HUES6 (cell line): ENCODE measurements around the gene ARHGEF4.
"Not testable (repeated sequence)": the region's sequence is repeated elsewhere in the genome, so short reads cannot be mapped to it uniquely, and the experiment has no call there.

Experiments
- H3K27ac ChIP-seq: 2 replicates; pipeline ENCODE4 v1.7.0; 2013; ENCODE audit warnings: low read depth, mild to moderate bottlenecking, low read length, inconsistent platforms
- H3K27me3 ChIP-seq: 2 replicates; pipeline ENCODE4 v1.6.1; 2013; ENCODE audit warnings: low read length; ENCODE audit not compliant: control insufficient read depth, insufficient read depth
- H3K36me3 ChIP-seq: 2 replicates; pipeline ENCODE4 v1.6.1; 2013; ENCODE audit warnings: low read length; ENCODE audit not compliant: control insufficient read depth, insufficient read depth
- H3K4me1 ChIP-seq: 2 replicates; pipeline ENCODE4 v1.6.1; 2013; ENCODE audit warnings: low read length; ENCODE audit not compliant: control insufficient read depth, insufficient read depth
- H3K4me3 ChIP-seq: 2 replicates; pipeline ENCODE4 v1.5.1; 2013; ENCODE audit warnings: low read depth, low read length
- H3K9ac ChIP-seq: one replicate; pipeline ENCODE4 v1.6.1; 2013; ENCODE audit warnings: mild to moderate bottlenecking, low read length
- H3K9me3 ChIP-seq: 2 replicates; pipeline ENCODE4 v1.6.1; 2013; ENCODE audit warnings: low read depth, low read length; ENCODE audit not compliant: control insufficient read depth, insufficient read depth

The ARHGEF4 gene

DNA sequence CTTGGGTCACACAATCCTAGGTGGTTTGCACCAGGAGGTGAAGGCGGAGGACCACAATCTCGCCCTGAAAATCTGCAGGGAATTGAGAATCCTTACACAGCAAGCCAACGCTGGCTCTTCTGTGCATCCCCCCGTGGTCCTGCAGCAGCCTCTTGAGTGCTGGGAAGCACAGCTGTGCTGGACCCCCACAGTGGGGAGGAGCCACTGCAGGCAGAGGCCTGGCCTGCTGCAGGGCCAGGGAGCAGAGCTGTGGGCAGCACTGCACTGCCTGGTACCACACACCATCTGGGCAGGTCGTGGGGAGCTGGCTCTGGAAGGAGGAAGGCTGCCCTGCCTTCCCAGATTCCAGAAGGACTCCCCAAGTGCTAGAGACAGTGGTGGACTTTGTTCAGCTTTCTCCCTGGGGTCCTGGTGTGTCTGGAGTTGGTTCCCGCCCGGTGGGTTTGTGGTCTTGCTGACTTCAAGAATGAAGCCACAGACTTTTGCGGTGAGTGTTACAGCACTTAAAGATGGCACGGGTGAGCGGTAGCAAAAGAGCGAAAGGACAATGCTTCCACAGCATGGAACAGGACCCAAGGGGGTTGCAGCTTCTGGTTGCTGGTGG, 150.3 kb downstream of the ARHGEF4 start:
- Histone ChIP-seq H3K4me1 (no peaks in the 10 kb centered on the region), H3K9me3 (no peaks in the 10 kb centered on the region), H3K9ac (no peak overlapping the region), H3K36me3 (no peaks in the 10 kb centered on the region), H3K27ac (no peak overlapping the region), H3K4me3 (no peak overlapping the region), H3K27me3 (no peaks in the 10 kb centered on the region)

GRCh38 chr2:130987519-130988425, 151.1 kb downstream of the ARHGEF4 start:
- no peak overlapping the region for H3K27ac ChIP-seq
- no peaks in the 10 kb centered on the region for H3K36me3 ChIP-seq
- no peak overlapping the region for H3K4me3 ChIP-seq
- H3K27me3 ChIP-seq = no peaks in the 10 kb centered on the region
- H3K9ac ChIP-seq = no peak overlapping the region
- no peaks in the 10 kb centered on the region for H3K9me3 ChIP-seq
- H3K4me1 ChIP-seq = no peaks in the 10 kb centered on the region

DNA sequence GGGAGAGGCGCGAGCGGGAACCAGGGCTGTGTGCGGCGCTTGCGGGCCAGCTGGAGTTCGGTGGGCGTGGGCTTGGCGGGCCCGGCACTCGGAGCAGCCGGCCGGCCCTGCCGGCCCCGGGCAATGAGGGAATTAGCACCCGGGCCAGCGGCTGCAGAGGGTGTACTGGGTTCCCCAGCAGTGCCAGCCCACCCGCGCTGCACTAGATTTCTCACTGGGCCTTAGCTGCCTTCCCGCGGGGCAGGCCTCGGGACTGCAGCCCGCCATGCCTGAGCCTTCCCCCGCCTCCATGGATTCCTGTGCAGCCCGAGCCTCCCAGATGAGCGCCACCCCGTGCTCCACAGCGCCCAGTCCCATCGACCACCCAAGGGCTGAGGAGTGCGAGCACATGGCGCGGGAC, 154.7 kb downstream of the ARHGEF4 start:
- H3K36me3 ChIP-seq, H3K9ac ChIP-seq, H3K4me1 ChIP-seq, H3K27ac ChIP-seq, H3K27me3 ChIP-seq, H3K4me3 ChIP-seq, H3K9me3 ChIP-seq: not testable (repeated sequence)

DNA sequence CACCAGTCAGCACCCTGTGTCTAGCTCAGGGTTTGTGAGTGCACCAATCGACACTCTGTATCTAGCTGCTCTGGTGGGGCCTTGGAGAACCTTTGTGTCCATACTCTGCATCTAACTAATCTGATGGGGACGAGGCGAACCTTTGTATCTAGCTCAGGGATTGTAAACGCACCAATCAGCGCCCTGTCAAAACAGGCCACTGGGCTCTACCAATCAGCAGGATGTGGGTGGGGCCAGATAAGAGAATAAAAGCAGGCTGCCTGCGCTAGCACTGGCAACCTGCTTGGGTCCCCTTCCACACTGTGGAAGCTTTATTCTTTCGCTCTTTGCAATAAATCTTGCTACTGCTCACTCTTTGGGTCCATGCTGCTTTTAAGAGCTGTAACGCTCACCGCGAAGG, 155.3 kb downstream of the ARHGEF4 start:
- not testable (repeated sequence) for H3K9ac ChIP-seq, H3K36me3 ChIP-seq, H3K4me3 ChIP-seq, H3K9me3 ChIP-seq, H3K27ac ChIP-seq, H3K27me3 ChIP-seq, H3K4me1 ChIP-seq

GRCh38 chr2:130996691-130997090, 160.0 kb downstream of the ARHGEF4 start:
- H3K36me3 ChIP-seq = no peaks in the 10 kb centered on the region
- no peaks in the 10 kb centered on the region for H3K9me3 ChIP-seq
- no peaks in the 10 kb centered on the region for H3K4me1 ChIP-seq
- no peak overlapping the region for H3K27ac ChIP-seq
- H3K4me3 ChIP-seq = no peak overlapping the region
- H3K9ac ChIP-seq = no peak overlapping the region
- no peaks in the 10 kb centered on the region for H3K27me3 ChIP-seq

DNA sequence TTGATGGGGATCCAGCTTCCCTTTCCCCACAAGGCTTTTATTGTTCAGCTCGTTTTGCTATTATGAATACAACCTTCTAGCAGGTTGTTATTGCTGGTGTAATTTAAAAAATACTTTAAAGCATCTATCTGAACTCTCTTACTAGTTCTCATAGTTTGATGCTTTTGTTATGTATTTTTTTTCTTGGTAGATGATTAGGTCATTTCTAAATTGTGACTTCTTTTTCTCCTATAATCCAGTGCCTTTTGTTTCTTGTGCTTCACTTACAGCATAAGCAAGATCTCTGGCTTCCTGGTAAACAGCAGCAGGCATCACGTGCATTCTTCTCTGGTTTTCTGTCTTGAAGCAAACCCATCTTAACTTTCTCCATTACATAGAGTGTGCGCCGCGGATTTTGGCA, 160.5 kb downstream of the ARHGEF4 start:
- H3K9me3 ChIP-seq = no peaks in the 10 kb centered on the region
- no peak overlapping the region for H3K27ac ChIP-seq
- H3K4me3 ChIP-seq = no peak overlapping the region

DNA sequence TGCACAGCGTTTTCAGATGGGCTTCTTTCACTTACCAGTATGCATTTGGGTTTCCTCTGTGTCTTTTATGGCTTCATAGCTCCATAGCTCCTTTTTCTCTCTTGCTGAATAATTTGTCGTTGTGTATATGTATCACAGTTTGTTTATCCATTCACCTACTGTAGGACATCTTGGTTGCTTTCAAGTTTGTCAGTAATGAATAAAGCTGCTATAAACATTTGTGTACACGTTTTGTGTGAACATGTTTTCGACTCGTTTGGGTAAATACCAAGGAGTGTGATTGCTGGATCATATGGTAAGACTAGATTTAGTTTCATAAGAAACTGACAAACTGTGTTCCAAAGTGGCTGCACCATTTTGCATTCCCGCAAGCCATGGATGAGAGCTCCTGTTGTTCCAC, 161.8 kb downstream of the ARHGEF4 start:
- no peak overlapping the region for H3K27ac ChIP-seq
- no peaks in the 10 kb centered on the region for H3K36me3 ChIP-seq
- no peaks in the 10 kb centered on the region for H3K27me3 ChIP-seq
- H3K4me1 ChIP-seq = no peaks in the 10 kb centered on the region
- no peak overlapping the region for H3K9ac ChIP-seq
- H3K4me3 ChIP-seq = no peak overlapping the region
- no peaks in the 10 kb centered on the region for H3K9me3 ChIP-seq

More for the DNA sequence above, 160.5 kb downstream of the ARHGEF4 start:
- no peak overlapping the region for H3K9ac ChIP-seq
- no peaks in the 10 kb centered on the region for H3K27me3 ChIP-seq
- H3K4me1 ChIP-seq = no peaks in the 10 kb centered on the region
- no peaks in the 10 kb centered on the region for H3K36me3 ChIP-seq

DNA sequence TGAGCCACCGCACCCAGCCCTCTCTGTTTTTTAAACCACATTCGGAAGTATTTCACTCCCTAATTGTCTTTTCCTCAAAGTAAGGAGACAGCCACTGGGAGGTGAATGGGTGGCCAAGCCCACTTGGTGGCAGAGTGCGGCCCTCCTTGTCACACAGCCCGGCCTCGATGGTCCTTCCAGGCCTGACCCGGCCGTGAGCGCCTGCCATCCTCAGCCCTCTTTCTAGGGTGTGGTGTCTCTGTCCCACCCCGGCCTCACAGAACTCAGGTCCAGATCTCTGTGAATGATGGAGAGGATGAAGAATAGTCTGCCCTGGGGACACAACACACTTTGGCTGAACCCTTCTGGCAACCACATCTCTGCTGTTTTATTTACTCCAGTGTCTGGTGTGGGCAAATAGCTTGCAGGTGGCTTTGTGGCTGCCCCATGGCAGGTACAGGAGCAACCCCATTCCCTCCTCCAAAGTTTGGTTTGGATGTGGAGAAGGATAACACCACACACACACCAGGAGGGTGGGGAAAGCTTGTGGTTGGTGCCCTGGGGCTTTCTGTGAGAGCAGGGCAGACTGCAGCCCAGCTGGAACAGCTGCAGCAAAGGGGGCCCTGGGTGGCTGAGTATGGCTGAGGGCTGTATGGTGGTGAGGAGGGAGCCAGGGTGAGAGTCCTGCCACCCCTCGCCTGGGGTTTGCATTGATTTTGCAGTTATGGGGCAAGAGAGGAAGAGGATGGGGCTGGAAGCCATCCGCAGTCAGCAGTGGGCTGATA, 167.9 kb downstream of the ARHGEF4 start:
- Histone ChIP-seq H3K4me3 (no peak overlapping the region), H3K27me3 (no peaks in the 10 kb centered on the region), H3K27ac (no peak overlapping the region), H3K9me3 (no peaks in the 10 kb centered on the region), H3K36me3 (no peaks in the 10 kb centered on the region), H3K4me1 (no peaks in the 10 kb centered on the region), H3K9ac (no peak overlapping the region)

- H3K9me3 ChIP-seq = no peaks in the 10 kb centered on the region
- no peaks in the 10 kb centered on the region for H3K4me1 ChIP-seq
- no peaks in the 10 kb centered on the region for H3K36me3 ChIP-seq
- no peaks in the 10 kb centered on the region for H3K27me3 ChIP-seq
- no peak overlapping the region for H3K9ac ChIP-seq
- no peak overlapping the region for H3K27ac ChIP-seq
- H3K4me3 ChIP-seq = no peak overlapping the region
Measured at GRCh38 chr2:131005216-131005935, 168.7 kb downstream of the ARHGEF4 start.

DNA sequence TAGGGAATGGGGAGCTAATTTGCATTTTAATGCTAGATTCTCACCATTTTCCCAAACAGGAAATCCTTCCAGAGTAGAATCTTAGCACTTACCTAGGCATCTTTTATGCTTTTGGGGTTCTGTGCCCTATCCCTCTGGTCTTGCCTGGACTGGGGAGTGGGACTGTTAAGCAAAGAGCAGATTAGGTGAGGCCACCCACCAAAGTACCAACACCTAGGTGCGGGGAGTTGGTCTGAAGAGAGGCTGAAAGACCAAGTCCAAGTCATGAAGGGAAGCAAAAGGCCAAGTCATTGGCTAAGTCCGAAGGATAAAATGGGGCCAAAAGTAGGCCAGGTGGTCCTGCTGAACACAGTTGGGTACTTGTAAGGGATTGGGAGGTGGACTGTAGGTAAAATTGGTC, 169.8 kb downstream of the ARHGEF4 start:
- no peaks in the 10 kb centered on the region for H3K27me3 ChIP-seq
- H3K36me3 ChIP-seq = no peaks in the 10 kb centered on the region
- H3K9ac ChIP-seq = no peak overlapping the region
- no peaks in the 10 kb centered on the region for H3K4me1 ChIP-seq
- H3K9me3 ChIP-seq = no peaks in the 10 kb centered on the region
- H3K27ac ChIP-seq = no peak overlapping the region
- no peak overlapping the region for H3K4me3 ChIP-seq
